GM19468 (cell line): Measurements from ENCODE around the gene TMEM232.
A peak's percentile ranks its signal among the peaks of the same experiment; 100 is the strongest.
"Not testable (repeated sequence)": the region's sequence is repeated elsewhere in the genome, so short reads cannot be mapped to it uniquely, and the experiment has no call there.

Experiments
- ATAC-seq: cut with Tn5 transposase; IDR thresholded peaks from one replicate; pipeline ENCODE4 v1.9.1; 2021; ENCODE audit warnings: mild to moderate bottlenecking, moderate library complexity, moderate number of reproducible peaks; ENCODE audit not compliant: unreplicated experiment; ENCODE audit errors: extremely low read depth

Gene TMEM232

GRCh38 chr5:110716247-110717245 is 9.9 kb downstream of the TMEM232 start:
- peak; percentile 87 for ATAC-seq

GRCh38 chr5:110707260-110707844 is 19.1 kb downstream of the TMEM232 start:
- ATAC-seq, result no peak

GRCh38 chr5:110705349-110705748 is 21.1 kb downstream of the TMEM232 start:
- no peak for ATAC-seq

GRCh38 chr5:110703481-110703880 is 23.0 kb downstream of the TMEM232 start:
- no peak for ATAC-seq

GRCh38 chr5:110702704-110703103 is 23.8 kb downstream of the TMEM232 start:
- no peak for ATAC-seq

GRCh38 chr5:110702300-110702699 is 24.2 kb downstream of the TMEM232 start:
- ATAC-seq, result no peak

- not testable (repeated sequence) for ATAC-seq
Measured at GRCh38 chr5:110692669-110693068, 33.8 kb downstream of the TMEM232 start.

- not testable (repeated sequence) for ATAC-seq
Measured at GRCh38 chr5:110690587-110690986, 35.9 kb downstream of the TMEM232 start.

- ATAC-seq, result peak; percentile 72
Measured at GRCh38 chr5:110687485-110687884, 39.0 kb downstream of the TMEM232 start.

- ATAC-seq, result no peak
Measured at GRCh38 chr5:110686270-110686669, 40.2 kb downstream of the TMEM232 start.

- ATAC-seq, result no peak
Measured at GRCh38 chr5:110681953-110682352, 44.5 kb downstream of the TMEM232 start.

GRCh38 chr5:110681109-110681508 is 45.4 kb downstream of the TMEM232 start:
- no peak for ATAC-seq

GRCh38 chr5:110676554-110676953 is 49.9 kb downstream of the TMEM232 start:
- not testable (repeated sequence) for ATAC-seq

GRCh38 chr5:110665184-110665726 is 61.2 kb downstream of the TMEM232 start:
- no peak for ATAC-seq

GRCh38 chr5:110663525-110663924 is 62.9 kb downstream of the TMEM232 start:
- ATAC-seq, result no peak

- ATAC-seq, result no peak
Measured at GRCh38 chr5:110658006-110658405, 68.5 kb downstream of the TMEM232 start.

GRCh38 chr5:110653231-110653970 is 73.1 kb downstream of the TMEM232 start:
- ATAC-seq, result no peak

- no peak for ATAC-seq
Measured at GRCh38 chr5:110651507-110651906, 75.0 kb downstream of the TMEM232 start.

- no peak for ATAC-seq
Measured at GRCh38 chr5:110644357-110644756, 82.1 kb downstream of the TMEM232 start.
